CD14-positive monocyte (primary cell): ENCODE measurements around the gene LINC01488. TPM values are rescaled to one million over a fixed set of nuclear protein-coding genes. Genes with fewer than 3 reads are reported as not detected.

Experiments
- DNase-seq, 3 donors: peaks; one replicate each; pipeline ENCODE4 v3.0.0-alpha.2; 2011 to 2022
- H2AFZ ChIP-seq: 2 replicates; pipeline ENCODE4 v1.6.0; 2012; ENCODE audit warnings: mild to moderate bottlenecking, low read depth, low read length, inconsistent platforms; ENCODE audit not compliant: insufficient read depth, poor library complexity, severe bottlenecking
- H3K27ac ChIP-seq, 2 donors: 1 replicate in 1 of 2; 2 replicates in 1 of 2; pipeline ENCODE4 v1.5.1; 2012 to 2013; ENCODE audit warnings: low read length in 2 of 2, control low read depth in 1 of 2, inconsistent platforms in 1 of 2, low read depth in 1 of 2, mild to moderate bottlenecking in 1 of 2
- H3K27me3 ChIP-seq, 2 donors: one replicate each; pipeline versions ENCODE4 v1.6.0 to v1.6.1; 2011 to 2013; ENCODE audit warnings: low read length in 2 of 2; ENCODE audit not compliant: control insufficient read depth in 2 of 2, insufficient read depth in 2 of 2
- H3K36me3 ChIP-seq, 2 donors: replicated peaks in 1 of 2; 1 replicate in 1 of 2; 2 replicates in 1 of 2; pipeline versions ENCODE4 v1.5.1 to v1.6.1; 2012 to 2013; ENCODE audit warnings: low read length in 2 of 2, control low read depth in 1 of 2, inconsistent platforms in 1 of 2, mild to moderate bottlenecking in 1 of 2; ENCODE audit not compliant: insufficient read depth in 2 of 2, control insufficient read depth in 1 of 2
- H3K4me1 ChIP-seq, 2 donors: 1 replicate in 1 of 2; 2 replicates in 1 of 2; pipeline versions ENCODE4 v1.5.1 to v1.6.1; 2012 to 2013; ENCODE audit warnings: low read length in 2 of 2, control low read depth in 1 of 2, inconsistent platforms in 1 of 2, mild to moderate bottlenecking in 1 of 2, moderate library complexity in 1 of 2; ENCODE audit not compliant: insufficient read depth in 2 of 2, control insufficient read depth in 1 of 2
- H3K4me2 ChIP-seq: replicated peaks from 2 replicates; pipeline ENCODE3; 2012; ENCODE audit warnings: low read length, moderate library complexity, mild to moderate bottlenecking; ENCODE audit not compliant: poor library complexity, severe bottlenecking; ENCODE audit errors: extremely low read depth
- H3K4me3 ChIP-seq, 3 experiments: fragments of 200-600 bp in 1 of 3; sonication (generic) in 1 of 3; replicated peaks in 1 of 3; 1 replicate in 2 of 3; 2 replicates in 1 of 3; pipeline ENCODE4 v1.5.1; 2011 to 2013; ENCODE audit warnings: low read length in 3 of 3, mild to moderate bottlenecking in 3 of 3, control low read depth in 2 of 3, low read depth in 2 of 3, inconsistent platforms in 1 of 3, moderate library complexity in 1 of 3
- H3K79me2 ChIP-seq: 2 replicates; pipeline ENCODE4 v1.6.0; 2012; ENCODE audit warnings: mild to moderate bottlenecking, control low read depth, inconsistent platforms, low read length, moderate library complexity; ENCODE audit not compliant: insufficient read depth
- H3K9ac ChIP-seq: 2 replicates; pipeline ENCODE4 v1.6.0; 2017; ENCODE audit warnings: low read length, mild to moderate bottlenecking; ENCODE audit not compliant: insufficient read depth, poor library complexity, severe bottlenecking
- H3K9me3 ChIP-seq, 2 donors: replicated peaks in 1 of 2; 1 replicate in 1 of 2; 2 replicates in 1 of 2; pipeline versions ENCODE4 v1.5.1 to v1.6.1; 2012 to 2013; ENCODE audit warnings: low read length in 2 of 2, control low read depth in 1 of 2; ENCODE audit not compliant: control insufficient read depth in 1 of 2, insufficient read depth in 1 of 2
- H4K20me1 ChIP-seq: 2 replicates; pipeline ENCODE4 v1.6.0; 2012; ENCODE audit warnings: mild to moderate bottlenecking, low read length, control low read depth, moderate library complexity; ENCODE audit not compliant: insufficient read depth
- H3K27ac Mint-ChIP-seq, 7 donors: one replicate each; pipeline ENCODE4 v1.8.0; 2020; ENCODE audit warnings: mild to moderate bottlenecking in 7 of 7, mixed read lengths in 7 of 7, moderate library complexity in 6 of 7, inconsistent platforms in 2 of 7
- H3K27me3 Mint-ChIP-seq, 3 donors: one replicate each; pipeline ENCODE4 v1.8.0; 2021 to 2022; ENCODE audit warnings: low read depth in 3 of 3, mild to moderate bottlenecking in 3 of 3, mixed read lengths in 3 of 3, moderate library complexity in 3 of 3, inconsistent platforms in 1 of 3
- H3K36me3 Mint-ChIP-seq, 2 donors: one replicate each; pipeline ENCODE4 v1.8.0; 2020; ENCODE audit warnings: mixed read lengths in 2 of 2, inconsistent platforms in 1 of 2, mild to moderate bottlenecking in 1 of 2
- H3K4me1 Mint-ChIP-seq: one replicate; pipeline ENCODE4 v1.8.0; 2020; ENCODE audit warnings: mild to moderate bottlenecking, mixed read lengths
- H3K4me3 Mint-ChIP-seq, 2 donors: one replicate each; pipeline ENCODE4 v1.8.0; 2020; ENCODE audit warnings: mild to moderate bottlenecking in 2 of 2, mixed read lengths in 2 of 2, moderate library complexity in 1 of 2
- H3K9me3 Mint-ChIP-seq, 7 donors: one replicate each; pipeline ENCODE4 v1.8.0; 2020 to 2022; ENCODE audit warnings: mixed read lengths in 7 of 7, mild to moderate bottlenecking in 6 of 7, moderate library complexity in 6 of 7, inconsistent platforms in 2 of 7
- CTCF ChIP-seq: fragments of 200-600 bp; IDR thresholded peaks from one replicate; pipeline ENCODE4 v1.8.0; 2022; ENCODE audit warnings: antibody characterized with exemption, mild to moderate bottlenecking
- WGBS: methylation state at CpG from one replicate; pipeline ENCODE4 v1.1.5; 2013; ENCODE audit warnings: missing lambda C conversion rate; ENCODE audit not compliant: insufficient coverage; 5-methylcytosine and 5-hydroxymethylcytosine counted together
- intact Hi-C, 2 donors: fragments of 100-400 bp; cut with micrococcal nuclease; formaldehyde crosslinking; loops; one replicate each; pipeline versions ENCODE4 v1.15.0 to v1.15.1; 2023
- polyA plus RNA-seq, 3 donors: library from polyadenylated mRNA; depleted of rRNA in 1 of 3; unstranded in 2 of 3; stranded (reverse) in 1 of 3; fragments of 300-500 nt in 2 of 3; fragments of >200 nt in 1 of 3; fragmentation: Illumina TruSeq in 2 of 3; gene quantifications; 1 replicate in 2 of 3; 2 replicates in 1 of 3; pipeline ENCODE4 v1.2.3, GENCODE V29; 2012 to 2021

Gene LINC01488
- polyA plus RNA-seq, 3 donors, result not detected

DNA sequence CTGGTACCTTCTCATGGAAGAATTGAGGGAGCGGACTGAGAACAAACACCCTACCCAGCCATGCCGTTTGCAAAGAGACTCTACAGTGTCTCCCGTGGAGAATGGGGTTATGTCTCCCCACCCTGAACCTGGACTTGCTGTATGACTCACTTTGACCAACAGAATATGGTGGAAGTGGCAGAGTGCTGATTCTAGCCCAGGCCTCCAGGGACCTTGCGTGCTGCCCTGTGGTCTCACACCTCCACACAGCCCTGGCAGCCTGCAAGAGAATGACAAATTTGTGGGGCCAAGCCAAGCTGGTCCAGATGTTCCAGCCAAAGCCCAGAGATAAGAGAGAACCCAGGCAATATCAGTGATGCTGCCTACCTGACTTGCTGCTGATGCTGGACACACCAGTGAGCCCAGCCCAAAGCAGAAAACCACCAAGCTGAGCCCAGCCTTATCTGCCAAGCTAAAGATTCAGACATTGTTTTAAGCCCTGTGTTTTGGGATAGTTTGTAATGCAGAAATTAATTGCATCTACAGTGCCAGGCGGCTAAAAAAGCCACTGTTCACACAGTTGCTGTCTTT, 8.1 kb upstream of the LINC01488 start:
- H3K9me3 ChIP-seq, result peaks cover 0 to 11% of the 10 kb centered on the region in 2 donors
- Mint-ChIP-seq H3K27ac (no peak overlapping the region), H3K4me3 (no peak overlapping the region), H3K4me1 (no peaks in the 10 kb centered on the region), H3K27me3 (peaks cover 7 to 21% (median 13%) of the 10 kb centered on the region in 3 donors), H3K9me3 (peaks cover 0 to 11% (median 3%) of the 10 kb centered on the region in 7 donors), H3K36me3 (no peaks in the 10 kb centered on the region)
- H3K4me3 ChIP-seq, result no peak overlapping the region
- H2AFZ ChIP-seq, result no peak overlapping the region
- H3K4me2 ChIP-seq, result no peak overlapping the region
- no peak for DNase-seq
- WGBS, result 97% methylated on average over 4 of the region's 5 CpGs
- no peaks in the 10 kb centered on the region for H3K79me2 ChIP-seq
- no peaks in the 10 kb centered on the region for H4K20me1 ChIP-seq
- H3K4me1 ChIP-seq, result no peaks in the 10 kb centered on the region
- peaks cover 0 to 4% of the 10 kb centered on the region in 2 donors for H3K27me3 ChIP-seq
- intact Hi-C loops, result no loop called here
- H3K27ac ChIP-seq, result no peak overlapping the region
- H3K9ac ChIP-seq, result no peak overlapping the region
- no peak for TF ChIP-seq CTCF
- H3K36me3 ChIP-seq, result no peaks in the 10 kb centered on the region

- DNase-seq, result no peak
- H3K27me3 ChIP-seq, result peaks cover 0 to 4% of the 10 kb centered on the region in 2 donors
- no peak overlapping the region for H3K9ac ChIP-seq
- H3K36me3 ChIP-seq, result no peaks in the 10 kb centered on the region
- H3K4me3 ChIP-seq, result no peak overlapping the region
- Mint-ChIP-seq H3K9me3 (peaks cover 0 to 11% (median 3%) of the 10 kb centered on the region in 7 donors), H3K27ac (no peak overlapping the region), H3K4me1 (no peaks in the 10 kb centered on the region), H3K4me3 (no peak overlapping the region), H3K36me3 (no peaks in the 10 kb centered on the region), H3K27me3 (peaks cover 7 to 20% (median 13%) of the 10 kb centered on the region in 3 donors)
- no peak overlapping the region for H3K4me2 ChIP-seq
- TF ChIP-seq CTCF, result no peak
- WGBS, result 97% methylated on average over 9 of the region's 9 CpGs
- H3K4me1 ChIP-seq, result no peaks in the 10 kb centered on the region
- no peak overlapping the region for H3K27ac ChIP-seq
- intact Hi-C loops, result no loop called here
- H3K79me2 ChIP-seq, result no peaks in the 10 kb centered on the region
- peaks cover 0 to 11% of the 10 kb centered on the region in 2 donors for H3K9me3 ChIP-seq
- H4K20me1 ChIP-seq, result no peaks in the 10 kb centered on the region
- H2AFZ ChIP-seq, result no peak overlapping the region
Measured at GRCh38 chr11:69474736-69475135, 6.7 kb upstream of the LINC01488 start.
